ENCODE measurements around the gene TRMT5.

DNA sequence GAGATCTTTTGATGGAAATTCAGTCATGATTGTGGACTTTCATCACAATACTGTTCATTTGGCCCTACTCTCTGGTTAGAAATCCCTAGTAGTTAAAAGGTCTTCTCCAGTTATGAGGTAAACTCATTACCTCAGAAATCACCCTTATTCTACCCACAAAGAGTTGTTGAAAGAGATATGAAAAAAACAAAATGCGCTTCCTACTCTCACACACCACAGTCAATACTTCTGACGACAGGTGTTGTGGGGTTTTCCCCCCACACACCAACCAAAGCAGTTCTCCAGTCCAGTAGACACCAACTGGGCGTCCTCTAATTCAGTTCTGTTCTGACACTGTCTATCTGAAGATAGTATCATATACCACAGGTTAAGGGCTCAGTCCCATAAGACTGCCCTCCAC is 54.9 kb downstream of the TRMT5 start:
- TF ChIP-seq, protein P1, sequence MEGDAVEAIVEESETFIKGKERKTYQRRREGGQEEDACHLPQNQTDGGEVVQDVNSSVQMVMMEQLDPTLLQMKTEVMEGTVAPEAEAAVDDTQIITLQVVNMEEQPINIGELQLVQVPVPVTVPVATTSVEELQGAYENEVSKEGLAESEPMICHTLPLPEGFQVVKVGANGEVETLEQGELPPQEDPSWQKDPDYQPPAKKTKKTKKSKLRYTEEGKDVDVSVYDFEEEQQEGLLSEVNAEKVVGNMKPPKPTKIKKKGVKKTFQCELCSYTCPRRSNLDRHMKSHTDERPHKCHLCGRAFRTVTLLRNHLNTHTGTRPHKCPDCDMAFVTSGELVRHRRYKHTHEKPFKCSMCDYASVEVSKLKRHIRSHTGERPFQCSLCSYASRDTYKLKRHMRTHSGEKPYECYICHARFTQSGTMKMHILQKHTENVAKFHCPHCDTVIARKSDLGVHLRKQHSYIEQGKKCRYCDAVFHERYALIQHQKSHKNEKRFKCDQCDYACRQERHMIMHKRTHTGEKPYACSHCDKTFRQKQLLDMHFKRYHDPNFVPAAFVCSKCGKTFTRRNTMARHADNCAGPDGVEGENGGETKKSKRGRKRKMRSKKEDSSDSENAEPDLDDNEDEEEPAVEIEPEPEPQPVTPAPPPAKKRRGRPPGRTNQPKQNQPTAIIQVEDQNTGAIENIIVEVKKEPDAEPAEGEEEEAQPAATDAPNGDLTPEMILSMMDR (IDR thresholded peaks at IDR 0.05): no peak
- no peak for TF ChIP-seq POLR2A (IDR thresholded peaks at IDR 0.05)

All from uterus (tissue), 2 donors.